HUES48 (cell line): Measurements from ENCODE around the gene MT1B.
"Not testable (repeated sequence)": the region's sequence is repeated elsewhere in the genome, so short reads cannot be mapped to it uniquely, and the experiment has no call there.

Source experiments
- H3K27ac ChIP-seq: one replicate; pipeline ENCODE4 v1.7.0; 2013; ENCODE audit warnings: low read depth, low read length, inconsistent platforms
- H3K27me3 ChIP-seq: 2 replicates; pipeline ENCODE4 v1.6.1; 2013; ENCODE audit warnings: mild to moderate bottlenecking, low read length; ENCODE audit not compliant: control insufficient read depth, insufficient read depth
- H3K36me3 ChIP-seq: 2 replicates; pipeline ENCODE4 v1.6.1; 2013; ENCODE audit warnings: low read length; ENCODE audit not compliant: control insufficient read depth, insufficient read depth
- H3K4me1 ChIP-seq: 2 replicates; pipeline ENCODE4 v1.6.1; 2013; ENCODE audit warnings: mild to moderate bottlenecking, low read length; ENCODE audit not compliant: control insufficient read depth, insufficient read depth
- H3K4me3 ChIP-seq: 2 replicates; pipeline ENCODE4 v1.5.1; 2013; ENCODE audit warnings: mild to moderate bottlenecking, low read depth, low read length
- H3K9ac ChIP-seq: 2 replicates; pipeline ENCODE4 v1.6.1; 2013; ENCODE audit warnings: mild to moderate bottlenecking, low read depth, low read length, moderate library complexity
- H3K9me3 ChIP-seq: 2 replicates; pipeline ENCODE4 v1.6.1; 2013; ENCODE audit warnings: low read length; ENCODE audit not compliant: control insufficient read depth, insufficient read depth

The MT1B gene

DNA sequence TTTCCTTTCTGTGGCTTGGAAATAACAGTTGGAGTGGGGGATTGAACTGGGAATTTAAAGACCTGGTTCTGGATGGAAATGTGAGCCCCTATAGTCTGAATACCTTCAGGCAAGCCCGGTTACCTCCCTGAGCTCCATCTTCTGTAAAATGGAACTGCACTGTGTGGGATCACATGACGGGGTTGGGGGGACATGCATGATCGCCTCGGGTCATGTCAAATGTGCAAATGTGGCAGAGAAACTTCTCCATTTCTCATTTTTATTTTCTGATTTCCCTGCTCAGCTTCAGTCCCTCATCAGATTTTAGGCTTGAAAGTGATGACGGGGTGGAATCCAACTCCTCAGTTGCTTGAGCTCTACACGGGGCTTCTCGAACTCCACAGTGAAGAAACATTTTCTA lies 1.5 kb downstream of the MT1B start:
- peaks cover 87% of the 10 kb centered on the region for H3K27me3 ChIP-seq
- H3K9ac ChIP-seq, result no peak overlapping the region
- H3K4me3 ChIP-seq, result no peak overlapping the region

GRCh38 chr16:56657555-56658326 lies 6.1 kb downstream of the MT1B start, which contains the start of gene MT1F:
MT1F (plus strand) TSS chr16:56657959; CDS start chr16:56658059, 100 bp downstream.
- peak within 1 kb of the TSS; percentile 66 for H3K4me3 ChIP-seq
- no peaks in the 10 kb centered on the region for H3K9me3 ChIP-seq
- H3K9ac ChIP-seq, result no peak within 1 kb of the TSS
- H3K27me3 ChIP-seq, result peaks cover 88% of the 10 kb centered on the region
- H3K36me3 ChIP-seq, result no peaks in the 10 kb centered on the region
- H3K27ac ChIP-seq, result peak within 1 kb of the TSS; percentile 83
- H3K4me1 ChIP-seq, result peaks cover 11% of the 10 kb centered on the region

More for the DNA sequence above, 1.5 kb downstream of the MT1B start:
- H3K36me3 ChIP-seq, result no peaks in the 10 kb centered on the region
- no peak overlapping the region for H3K27ac ChIP-seq
- no peaks in the 10 kb centered on the region for H3K9me3 ChIP-seq
- H3K4me1 ChIP-seq, result peaks cover 4% of the 10 kb centered on the region

- Histone ChIP-seq H3K4me3 (peak overlapping the region; percentile 66), H3K9ac (no peak overlapping the region)
These were observed 6.7 kb downstream of the MT1B start for GRCh38 chr16:56658327-56658875.

GRCh38 chr16:56662357-56663354 lies 11.0 kb downstream of the MT1B start:
- Histone ChIP-seq H3K9me3 (no peaks in the 10 kb centered on the region), H3K27ac (no peak overlapping the region), H3K27me3 (peaks cover 100% of the 10 kb centered on the region), H3K36me3 (no peaks in the 10 kb centered on the region), H3K4me3 (peak overlapping the region; percentile 59), H3K4me1 (peaks cover 13% of the 10 kb centered on the region), H3K9ac (no peak overlapping the region)

More at GRCh38 chr16:56658327-56658875, 6.7 kb downstream of the MT1B start:
- H3K27me3 ChIP-seq, result peaks cover 88% of the 10 kb centered on the region
- no peak overlapping the region for H3K27ac ChIP-seq
- H3K4me1 ChIP-seq, result peaks cover 11% of the 10 kb centered on the region
- no peaks in the 10 kb centered on the region for H3K9me3 ChIP-seq
- H3K36me3 ChIP-seq, result no peaks in the 10 kb centered on the region

- Histone ChIP-seq H3K9ac (no peak overlapping the region), H3K36me3 (no peaks in the 10 kb centered on the region), H3K4me3 (no peak overlapping the region), H3K27me3 (peaks cover 100% of the 10 kb centered on the region), H3K9me3 (no peaks in the 10 kb centered on the region), H3K4me1 (peaks cover 12% of the 10 kb centered on the region; the same call in 1 of the 2 replicates), H3K27ac (no peak overlapping the region)
These were observed 12.8 kb downstream of the MT1B start for GRCh38 chr16:56664506-56664905.

DNA sequence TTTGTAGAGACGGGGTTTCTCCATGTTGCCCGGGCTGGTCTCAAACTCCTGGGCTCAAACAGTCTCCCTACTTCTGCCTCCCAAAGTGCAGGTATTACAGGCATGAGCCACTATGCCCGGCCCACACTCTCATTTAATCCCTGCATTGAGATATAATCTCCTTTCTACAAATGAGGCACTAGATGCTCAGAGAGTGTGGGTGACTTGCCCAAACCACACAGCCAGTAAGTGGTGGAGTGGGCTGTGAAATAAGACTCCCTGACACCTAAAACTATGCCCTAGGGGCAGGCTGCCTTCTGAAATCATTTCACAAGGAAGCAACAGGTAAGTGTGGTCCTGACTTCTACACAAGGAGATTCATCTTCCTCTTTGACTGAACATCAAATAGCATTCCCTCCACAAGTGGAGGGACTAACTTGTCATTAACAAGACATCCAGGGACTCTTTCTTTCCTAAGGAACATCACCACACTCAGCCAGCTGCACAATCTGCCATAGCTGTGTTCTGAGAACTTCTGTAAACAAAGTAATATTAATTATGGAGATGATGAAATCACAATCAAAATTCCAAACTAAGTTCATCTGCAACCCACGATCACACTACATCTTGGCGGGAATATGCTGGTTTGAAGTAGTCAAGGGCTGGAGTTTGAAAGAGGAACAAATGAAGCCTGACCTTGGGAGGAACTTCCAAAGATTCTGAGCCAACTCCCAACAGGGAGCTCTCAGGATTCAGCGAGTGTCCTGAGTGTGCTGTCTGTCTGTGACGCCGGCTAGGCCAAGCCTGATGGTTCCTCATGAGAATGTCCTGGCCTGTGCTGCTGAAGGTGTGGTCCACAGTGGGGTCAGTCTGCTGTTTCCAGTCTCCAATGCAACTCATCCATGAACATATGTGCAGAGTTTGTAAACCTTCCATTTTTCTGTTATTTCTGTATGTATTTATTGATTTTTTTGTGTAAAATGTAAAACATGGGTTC lies 13.9 kb downstream of the MT1B start:
- peaks cover 100% of the 10 kb centered on the region for H3K27me3 ChIP-seq
- peaks cover 20% of the 10 kb centered on the region for H3K4me1 ChIP-seq
- H3K9ac ChIP-seq, H3K27ac ChIP-seq, H3K4me3 ChIP-seq, H3K9me3 ChIP-seq, H3K36me3 ChIP-seq: not testable (repeated sequence)

DNA sequence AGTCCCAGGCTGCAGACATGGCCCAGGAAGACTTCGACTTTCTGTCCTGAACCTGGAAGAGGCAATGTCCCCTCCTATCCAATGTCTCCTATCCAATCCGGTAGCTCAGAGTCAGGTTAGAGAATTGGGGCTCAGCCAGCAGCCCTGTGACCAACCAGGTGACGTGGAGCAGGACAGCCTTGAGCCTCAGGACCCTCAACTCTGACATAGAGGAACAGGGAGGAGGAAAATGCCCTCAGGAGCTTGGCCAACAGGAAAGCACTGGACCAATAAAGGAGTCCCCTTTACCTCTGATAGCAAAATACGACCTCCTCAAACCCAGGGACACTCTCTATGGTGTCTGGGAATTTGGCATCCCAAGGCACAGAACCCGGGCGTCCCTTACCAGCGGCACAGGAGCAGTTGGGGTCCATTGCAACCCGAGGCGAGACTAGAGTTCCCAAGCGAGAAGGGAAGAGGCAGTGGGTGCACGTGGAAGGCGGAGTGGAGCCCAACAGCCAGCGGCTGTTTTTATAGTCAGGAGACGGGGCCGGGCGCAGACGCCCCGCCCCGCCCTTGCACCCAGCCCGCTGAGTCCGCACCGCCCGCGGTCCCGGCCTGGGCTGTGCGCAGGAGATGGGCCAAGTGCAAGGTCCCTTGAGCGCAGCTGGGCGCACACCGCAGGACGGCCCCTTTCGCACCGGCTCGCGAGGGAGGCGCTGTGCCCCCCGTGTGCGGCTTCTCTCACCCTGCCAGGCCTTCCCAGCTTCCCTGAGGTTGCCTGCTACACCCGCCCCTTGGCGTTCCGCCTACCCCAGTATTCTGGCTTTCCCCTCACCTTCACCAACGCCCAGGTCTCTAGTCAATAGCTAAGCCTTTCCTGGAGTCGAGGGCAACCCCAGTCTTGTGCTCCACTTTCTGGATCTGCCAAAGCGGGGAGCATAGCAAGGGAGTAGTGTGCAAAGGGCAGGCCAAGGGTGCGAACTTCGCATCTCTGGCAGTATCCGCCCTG lies 16.2 kb downstream of the MT1B start, which contains the start of gene MT1G:
Gene MT1G, minus strand, starts transcription at position 485 of the 991 bp plus-strand sequence. Its CDS starts 72 bp downstream, at position 413.
- Histone ChIP-seq H3K9ac (no peak within 1 kb of the TSS), H3K36me3 (no peaks in the 10 kb centered on the region), H3K27ac (no peak within 1 kb of the TSS), H3K27me3 (peaks cover 100% of the 10 kb centered on the region), H3K4me1 (peaks cover 17% of the 10 kb centered on the region), H3K9me3 (no peaks in the 10 kb centered on the region), H3K4me3 (peak within 1 kb of the TSS; percentile 51)

GRCh38 chr16:56669005-56669839 lies 17.5 kb downstream of the MT1B start, which contains the start of gene MT1H:
MT1H (plus strand) TSS chr16:56669814; CDS start chr16:56669885, 71 bp downstream.
- Histone ChIP-seq H3K4me1 (peaks cover 17% of the 10 kb centered on the region), H3K27ac (no peak within 1 kb of the TSS), H3K9me3 (no peaks in the 10 kb centered on the region), H3K36me3 (no peaks in the 10 kb centered on the region), H3K27me3 (peaks cover 100% of the 10 kb centered on the region), H3K9ac (no peak within 1 kb of the TSS), H3K4me3 (peak within 1 kb of the TSS; percentile 45)
